HG03558 (cell line): ENCODE data around the gene TSHZ2.
"Not testable (repeated sequence)": the region's sequence is repeated elsewhere in the genome, so short reads cannot be mapped to it uniquely, and the experiment has no call there.

Source experiments
- ATAC-seq: cut with Tn5 transposase; IDR thresholded peaks from one replicate; pipeline ENCODE4 v1.9.1; 2021; ENCODE audit warnings: moderate number of reproducible peaks; ENCODE audit not compliant: unreplicated experiment; ENCODE audit errors: extremely low read depth

TSHZ2 gene

DNA sequence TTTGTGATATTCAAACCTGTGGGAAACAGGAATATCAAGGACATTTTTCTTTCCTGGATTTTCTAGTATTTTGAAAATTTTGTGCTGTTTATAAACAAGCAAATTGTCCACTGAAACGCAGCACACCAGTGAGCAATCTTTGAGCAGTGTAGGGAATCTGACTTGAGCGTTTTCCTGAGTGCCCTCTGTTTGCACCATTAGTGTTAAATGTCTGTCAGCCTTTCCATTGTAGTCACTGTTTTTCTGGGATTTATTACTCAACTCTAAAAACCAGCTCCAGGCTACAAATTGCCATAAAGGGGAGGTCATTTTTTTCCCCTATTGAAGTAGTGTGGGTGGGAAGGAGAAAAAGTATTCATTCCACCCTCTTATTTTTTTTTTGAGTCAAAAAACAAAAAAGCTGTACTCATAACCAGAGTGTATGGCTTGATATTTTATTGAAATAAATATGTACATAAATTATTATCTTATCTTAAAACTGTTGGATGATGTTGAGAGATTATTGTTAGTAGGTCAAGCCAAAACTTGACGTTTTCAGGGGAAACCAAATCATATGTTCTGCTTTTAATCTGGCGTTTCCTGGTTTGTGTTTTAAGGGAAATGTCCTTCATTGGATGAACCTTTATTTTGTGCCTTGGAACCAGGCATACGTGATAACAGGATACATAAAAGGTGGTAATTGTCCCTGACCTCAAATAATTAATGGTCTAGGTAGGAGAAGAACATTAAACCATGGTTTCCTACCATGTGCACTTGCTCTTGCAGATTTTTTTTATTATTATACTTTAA lies 51.8 kb downstream of the TSHZ2 start:
- ATAC-seq, result no peak

DNA sequence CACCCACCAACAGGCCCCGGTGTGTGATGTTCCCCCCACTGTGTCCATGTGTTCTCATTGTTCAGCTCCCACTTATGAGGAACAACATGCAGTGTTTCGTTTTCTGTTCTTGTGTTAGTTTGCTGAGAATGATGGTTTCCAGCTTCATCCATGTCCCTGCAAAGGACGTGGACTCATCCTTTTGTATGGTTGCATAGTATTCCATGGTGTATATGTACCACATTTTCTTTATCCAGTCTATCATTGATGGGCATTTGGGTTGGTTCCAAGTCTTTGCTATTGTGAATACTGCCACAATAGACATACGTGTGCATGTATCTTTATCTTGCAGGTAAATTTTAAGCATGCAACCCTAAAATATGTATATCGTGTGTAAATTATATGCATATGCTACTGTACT lies 52.5 kb downstream of the TSHZ2 start:
- not testable (repeated sequence) for ATAC-seq

DNA sequence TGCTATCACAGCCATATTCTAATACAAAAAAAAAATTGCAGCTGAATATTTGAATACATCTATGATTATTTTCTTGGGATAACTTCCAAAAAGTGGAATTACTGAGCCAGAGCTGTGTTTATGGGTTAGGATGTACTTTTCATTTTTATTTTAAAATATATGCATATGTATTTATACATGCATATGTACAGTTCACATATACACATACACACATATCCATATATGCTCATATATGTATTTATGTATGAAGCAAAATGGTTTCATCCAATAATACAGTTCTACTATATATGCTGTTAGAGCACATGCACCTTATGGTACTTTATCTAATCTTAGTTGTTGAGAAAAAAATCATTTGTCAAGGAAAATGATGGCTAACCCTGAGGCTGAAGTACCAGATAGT lies 54.9 kb downstream of the TSHZ2 start:
- no peak for ATAC-seq

DNA sequence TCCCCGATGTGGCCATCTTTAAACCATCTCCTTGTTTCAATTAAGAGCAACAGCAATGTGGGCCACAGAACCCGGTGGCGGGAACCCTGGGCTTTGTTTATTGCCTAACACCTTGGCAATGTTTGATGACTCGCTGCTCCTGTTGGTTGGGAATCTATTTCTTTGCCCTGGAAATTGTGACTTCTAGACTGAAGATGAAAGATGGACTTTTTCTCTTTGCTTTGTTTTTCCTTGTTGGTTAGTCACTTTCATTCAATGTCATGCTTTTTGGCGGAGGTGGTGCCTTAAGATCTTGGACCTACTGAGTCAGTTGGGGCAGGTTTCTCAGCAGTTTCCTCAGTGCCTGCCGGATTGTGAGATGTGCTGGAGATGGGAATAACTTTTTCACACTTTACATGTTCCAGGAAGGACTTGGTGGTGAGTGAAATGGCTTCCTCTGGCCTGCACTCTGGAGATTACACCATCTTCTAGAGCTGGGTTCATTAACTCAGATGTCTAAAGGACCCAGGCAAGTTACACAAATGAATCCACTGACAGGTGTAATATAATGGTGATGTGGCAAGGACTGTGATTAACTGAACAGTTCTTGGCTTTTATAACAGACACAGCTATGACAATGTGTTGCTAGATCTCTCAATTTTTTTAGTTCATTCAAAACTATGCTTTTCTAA lies 56.3 kb downstream of the TSHZ2 start:
- ATAC-seq, result no peak

DNA sequence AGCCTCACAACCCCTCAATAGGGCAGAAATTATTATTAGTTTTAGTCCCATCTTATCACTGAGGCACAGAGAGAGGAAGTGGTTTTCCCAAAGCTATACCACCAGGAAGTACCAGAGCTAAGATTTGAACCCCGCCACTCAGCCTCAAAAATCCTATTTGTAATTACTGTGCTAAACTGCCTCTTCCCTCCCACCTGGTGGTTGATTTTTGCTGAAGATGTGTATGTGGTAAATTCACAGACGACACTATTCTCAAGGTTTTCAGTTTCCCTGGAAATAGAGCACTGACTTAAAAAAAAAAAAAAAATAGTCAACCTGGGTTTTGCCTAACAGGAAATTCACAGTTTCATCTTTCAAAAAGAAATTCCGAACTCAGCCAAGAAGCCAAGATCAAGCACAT lies 57.9 kb downstream of the TSHZ2 start:
- no peak for ATAC-seq

DNA sequence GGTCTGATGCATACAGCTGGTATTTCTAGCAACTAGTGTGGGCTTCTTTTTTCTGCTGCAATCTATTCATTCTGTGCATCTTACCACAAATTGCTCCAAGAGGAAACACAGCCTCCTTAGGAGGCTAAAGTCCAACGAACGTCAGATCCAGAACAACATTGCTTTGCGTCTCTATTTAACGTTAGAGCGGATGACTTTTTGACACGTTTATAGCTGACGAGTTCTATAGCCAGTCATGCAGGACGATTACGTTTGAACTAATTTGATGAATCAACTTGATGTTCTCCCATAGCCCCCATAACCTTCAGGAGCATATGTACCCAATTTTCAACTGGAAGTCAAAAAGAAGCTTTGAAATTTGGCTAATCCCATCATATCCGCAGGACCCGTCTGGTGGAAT lies 59.9 kb downstream of the TSHZ2 start:
- ATAC-seq, result no peak

DNA sequence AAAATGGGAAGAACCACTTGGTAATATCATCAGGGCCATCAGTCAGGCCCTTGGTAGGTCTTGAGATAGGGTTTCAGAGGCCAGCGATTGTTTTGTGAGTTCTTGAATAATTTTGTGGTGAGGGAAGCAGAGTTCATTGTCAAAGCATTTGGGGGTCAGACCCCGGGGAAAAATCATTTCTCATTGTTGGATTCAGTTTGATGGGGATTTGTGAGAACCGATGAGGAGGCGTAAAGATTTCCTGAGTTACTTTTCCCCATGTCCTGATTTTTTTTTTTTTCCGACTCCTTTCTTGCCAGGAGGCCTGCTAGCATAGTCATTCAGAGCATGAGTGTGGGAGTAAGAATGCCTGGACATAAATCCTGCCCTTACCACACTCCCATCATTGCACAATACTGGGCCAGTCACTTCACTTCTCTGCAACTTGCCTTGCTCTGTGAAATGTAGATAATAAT lies 60.3 kb downstream of the TSHZ2 start:
- no peak for ATAC-seq

DNA sequence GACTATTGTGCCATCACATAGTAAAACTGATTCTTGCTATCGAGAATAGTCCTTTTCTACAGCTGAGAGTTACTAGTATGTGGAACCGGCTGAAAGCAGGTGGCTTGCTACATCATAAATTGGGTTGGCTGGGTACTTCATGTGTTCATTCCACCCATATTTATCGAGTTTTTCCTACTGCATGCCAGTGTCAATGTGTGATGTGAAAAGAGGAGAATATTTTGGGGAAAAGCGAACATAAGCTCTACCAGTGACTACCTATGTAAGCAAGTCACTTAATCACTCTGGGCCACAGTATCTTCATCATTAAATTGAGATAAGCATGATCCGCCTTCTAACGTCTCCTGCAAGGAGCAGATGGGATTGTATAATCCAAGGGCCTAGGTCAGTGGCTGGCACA lies 61.0 kb downstream of the TSHZ2 start:
- no peak for ATAC-seq

DNA sequence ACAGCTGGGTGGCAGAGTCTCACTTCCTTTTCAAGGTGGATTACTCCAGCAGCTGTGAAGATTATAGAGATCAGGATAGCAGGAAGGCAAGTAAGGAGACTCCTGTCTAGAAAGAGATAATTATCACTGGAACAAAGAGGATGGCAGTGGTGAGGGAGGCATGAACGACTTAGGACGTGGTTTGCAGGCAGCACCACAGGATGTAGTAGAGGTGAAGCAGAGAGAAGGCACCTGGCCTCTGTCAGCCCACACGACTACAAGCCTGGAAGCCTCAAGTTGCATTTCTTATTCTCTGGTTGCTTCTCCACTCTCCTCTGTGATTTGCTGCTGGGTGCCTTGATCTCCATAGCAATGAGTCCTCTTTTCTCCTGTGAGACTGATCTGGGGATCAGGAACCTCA lies 62.7 kb downstream of the TSHZ2 start:
- ATAC-seq, result no peak

DNA sequence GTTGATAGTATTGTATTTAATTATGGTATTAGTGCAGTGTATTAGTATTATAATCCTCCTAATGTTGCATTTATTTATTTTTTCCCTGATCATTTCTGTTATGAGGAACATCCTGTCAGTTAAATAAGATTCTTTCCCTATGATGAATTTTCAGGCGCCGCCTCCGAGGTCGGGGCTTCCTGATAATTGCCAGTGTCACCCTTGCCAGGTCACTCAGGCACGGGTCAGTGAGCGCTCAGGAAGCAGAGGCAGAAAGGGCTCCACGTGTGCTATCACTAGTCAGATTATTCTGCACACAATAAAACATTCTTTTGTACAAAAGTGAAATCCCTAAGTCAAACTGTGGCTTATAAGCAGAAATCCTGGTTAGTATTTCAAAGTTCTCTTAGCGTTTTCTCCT lies 64.8 kb downstream of the TSHZ2 start:
- no peak for ATAC-seq

DNA sequence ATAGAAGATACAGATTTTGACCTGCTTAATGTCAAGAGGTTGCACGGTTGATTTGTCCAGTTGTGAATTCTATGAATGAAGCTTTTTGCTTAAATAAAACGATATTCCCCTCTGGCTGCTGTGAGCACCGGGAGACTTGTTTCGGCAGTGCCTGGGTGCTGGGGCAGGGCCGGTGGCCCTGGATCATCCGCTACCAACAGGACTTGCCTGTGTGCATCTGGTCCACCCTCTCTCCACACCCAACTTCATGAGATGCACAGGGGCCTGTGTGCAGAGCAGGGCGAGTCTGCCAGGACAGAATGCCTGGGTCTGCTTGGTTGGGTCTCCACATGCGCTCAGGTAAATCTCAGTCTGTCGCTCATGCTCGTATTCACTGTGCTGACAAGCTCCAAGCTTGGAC lies 65.5 kb downstream of the TSHZ2 start:
- ATAC-seq, result no peak

DNA sequence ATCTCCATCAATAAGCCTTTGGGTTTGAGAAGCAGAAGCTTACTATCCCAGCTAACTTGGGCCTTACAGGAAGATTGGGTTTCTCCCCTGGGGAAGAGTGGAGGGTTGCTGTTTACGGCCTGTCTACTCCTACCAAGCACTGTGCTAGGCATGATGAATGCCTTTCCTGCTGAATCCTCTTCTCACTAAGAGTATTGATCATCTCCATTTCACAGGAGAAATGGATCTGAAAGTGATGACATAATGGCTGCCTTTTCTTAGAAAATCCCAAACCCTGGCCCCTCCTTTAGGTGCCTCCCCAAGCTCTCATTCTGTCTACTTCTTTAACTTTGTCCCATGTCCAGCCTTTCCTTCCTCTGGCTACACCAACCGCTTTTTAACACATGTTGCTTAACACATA lies 66.1 kb downstream of the TSHZ2 start:
- ATAC-seq, result no peak

DNA sequence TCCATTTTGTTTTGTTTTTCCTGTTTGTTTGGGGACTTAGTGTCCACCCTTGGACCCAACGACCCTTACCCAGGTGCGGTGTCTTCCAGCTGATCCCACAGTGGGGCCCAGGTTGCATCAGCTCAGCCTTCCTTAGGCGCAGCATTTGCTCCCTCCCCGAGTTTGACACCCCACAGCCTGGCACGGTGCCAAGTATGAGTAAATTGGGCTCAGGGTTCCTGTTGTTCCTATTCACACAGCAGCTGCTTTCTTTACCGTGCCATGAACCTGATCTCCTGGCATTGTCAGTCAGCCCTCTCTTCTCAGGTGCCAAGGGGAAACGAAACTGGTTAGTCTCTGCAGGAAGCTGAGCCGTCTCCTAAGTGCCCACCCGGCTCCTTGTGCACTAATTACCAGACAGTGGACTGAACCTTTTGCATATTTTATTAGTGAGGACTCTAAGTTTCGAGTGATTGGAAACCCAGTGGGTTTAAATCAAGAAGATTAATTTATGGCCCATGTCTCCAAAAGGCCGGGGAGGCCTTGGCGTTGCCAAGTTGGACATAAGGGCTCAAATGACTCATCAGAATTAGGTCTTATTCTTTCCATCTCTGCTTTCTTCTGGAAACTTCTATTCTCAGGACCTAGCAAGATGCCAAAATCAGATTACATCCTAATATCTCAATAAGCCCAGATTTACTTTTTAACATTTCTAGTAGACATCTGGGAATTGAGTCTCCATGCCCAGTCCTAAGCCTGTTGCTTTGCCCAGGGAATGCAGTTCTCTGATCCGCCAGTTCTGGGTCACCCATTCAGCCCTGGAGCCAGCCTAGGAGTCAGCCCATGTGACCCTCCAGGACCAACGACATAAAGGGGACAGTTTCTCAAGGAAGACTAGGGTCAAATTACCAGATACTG lies 68.8 kb downstream of the TSHZ2 start:
- ATAC-seq, result no peak

DNA sequence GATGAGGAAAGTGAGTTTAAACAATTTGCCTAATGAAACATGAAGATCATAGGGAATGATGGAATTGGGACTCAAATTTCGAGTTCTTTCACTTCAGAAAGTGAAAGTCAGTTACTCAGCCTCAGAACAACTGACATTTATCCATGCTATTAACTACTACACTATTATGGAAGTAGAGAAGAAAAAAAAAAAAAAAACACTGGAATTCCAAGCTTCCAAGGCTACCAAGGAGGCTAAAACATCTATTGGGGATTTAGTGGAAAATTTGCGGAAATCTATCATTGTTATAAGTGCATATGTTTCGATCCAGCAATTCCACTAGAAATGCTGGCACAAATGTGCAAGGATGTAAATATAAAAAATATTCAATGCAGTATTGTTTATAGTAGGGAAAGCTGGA lies 70.4 kb downstream of the TSHZ2 start:
- no peak for ATAC-seq

DNA sequence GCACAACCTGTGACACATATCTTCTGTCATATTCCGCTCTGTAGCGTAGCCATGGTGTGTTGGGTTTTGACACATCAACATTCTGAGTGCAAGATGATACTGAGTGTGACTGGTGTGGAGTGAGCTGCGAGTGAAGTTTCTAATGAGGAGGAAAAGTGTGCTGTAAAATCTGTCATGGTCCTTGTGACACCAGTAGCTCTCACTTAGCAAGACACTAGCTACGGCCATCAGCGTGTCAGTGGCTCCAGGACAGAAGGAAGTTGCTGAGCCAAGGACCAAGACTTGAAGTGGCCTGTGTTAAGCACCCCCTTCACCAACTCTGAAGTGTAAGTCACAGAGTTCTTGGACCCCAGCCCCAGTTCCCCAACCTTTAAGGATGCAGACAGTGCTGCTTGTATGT lies 72.1 kb downstream of the TSHZ2 start:
- ATAC-seq, result no peak

DNA sequence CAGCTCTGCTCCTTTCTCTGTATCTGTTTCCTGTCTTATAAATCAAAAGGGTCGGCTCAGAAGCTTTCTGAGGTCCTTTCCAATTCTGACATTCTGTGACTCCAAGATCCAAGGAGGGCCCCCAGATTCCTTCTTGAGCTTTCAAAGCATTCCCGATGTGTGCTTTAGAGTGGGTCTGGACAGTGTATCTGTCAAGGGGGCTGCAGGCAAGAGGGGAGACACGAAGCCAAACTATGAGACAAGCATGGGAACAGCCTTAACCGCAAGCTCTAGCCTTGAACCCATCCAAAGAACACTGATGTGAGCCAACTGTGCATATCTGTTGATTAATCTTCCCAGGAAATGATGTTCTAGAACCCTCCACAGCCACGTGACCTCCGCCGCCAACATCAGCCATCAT lies 73.8 kb downstream of the TSHZ2 start:
- no peak for ATAC-seq

DNA sequence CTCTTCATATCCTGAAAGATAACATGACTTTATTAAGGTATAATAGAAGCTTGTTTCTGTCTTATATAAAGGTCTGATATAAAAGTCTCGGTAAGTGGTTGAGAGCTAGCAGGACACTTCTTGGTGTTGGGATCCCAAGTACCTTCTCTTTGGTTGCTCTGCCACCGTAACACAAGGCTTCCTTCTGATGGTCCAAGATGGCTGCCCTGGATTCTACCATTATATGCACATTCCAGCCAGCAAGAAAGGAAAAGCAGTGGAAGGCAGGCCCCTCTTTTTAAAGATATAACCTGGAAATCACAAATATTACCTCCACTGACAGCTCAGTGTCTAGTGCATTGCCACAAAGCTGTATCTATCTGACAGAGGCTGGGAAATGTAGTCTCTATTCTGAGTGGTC lies 75.0 kb downstream of the TSHZ2 start:
- no peak for ATAC-seq

DNA sequence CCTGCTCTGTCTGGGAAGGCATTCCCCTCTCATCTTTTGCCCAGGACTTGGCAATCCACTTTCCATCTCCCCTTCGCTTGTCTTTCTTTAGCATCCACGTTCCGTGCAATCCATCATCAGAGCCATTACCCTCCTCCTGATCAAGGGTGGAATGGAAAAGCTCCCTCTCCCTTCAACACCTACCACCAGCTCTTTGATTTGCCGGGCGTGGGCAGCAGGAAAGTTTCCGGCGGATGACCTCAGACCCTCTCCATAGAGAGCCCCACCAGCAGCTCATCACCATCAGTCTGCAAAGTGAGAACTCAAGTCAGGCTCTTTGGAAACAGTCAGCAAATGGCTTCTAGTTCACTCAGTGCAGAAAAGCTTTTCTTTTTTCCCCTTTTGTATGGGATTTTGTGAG lies 76.2 kb downstream of the TSHZ2 start:
- no peak for ATAC-seq

DNA sequence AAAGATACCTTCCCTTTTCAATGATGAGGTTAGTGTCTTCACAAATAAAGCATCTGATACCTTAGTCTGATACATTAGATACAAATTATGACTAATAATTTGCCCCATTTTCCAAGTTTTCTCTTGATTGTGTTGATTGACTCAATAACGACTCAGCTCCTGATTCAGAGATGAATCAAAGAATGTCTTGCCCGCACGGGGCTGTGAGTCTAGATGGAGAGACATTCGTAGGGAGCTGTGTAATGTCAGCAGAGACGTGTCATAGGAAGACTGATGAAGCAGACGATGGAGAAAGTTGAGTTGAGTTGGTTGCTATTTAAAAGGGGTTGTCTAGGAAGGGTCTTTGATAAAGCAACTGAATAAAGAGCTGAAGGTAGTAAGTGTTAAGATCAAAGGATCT lies 78.2 kb downstream of the TSHZ2 start:
- ATAC-seq, result no peak

DNA sequence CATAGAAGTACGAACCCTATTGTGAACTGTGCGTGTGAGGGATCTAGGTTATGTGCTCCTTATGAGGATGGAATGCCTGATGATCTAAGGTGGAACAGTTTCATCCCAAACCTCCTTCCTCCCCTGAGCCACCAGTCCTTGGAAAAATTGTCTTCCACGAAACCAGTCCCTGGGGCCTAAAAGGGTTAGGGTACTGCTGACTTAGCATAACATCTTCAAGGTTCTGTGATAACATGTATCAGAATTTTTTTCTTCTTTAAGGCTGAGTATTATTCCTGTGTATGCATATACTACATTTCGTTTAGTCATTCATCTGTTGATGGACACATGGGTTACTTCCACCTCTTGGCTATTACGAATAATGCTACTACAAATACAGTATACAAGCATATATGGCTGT lies 80.2 kb downstream of the TSHZ2 start:
- no peak for ATAC-seq

DNA sequence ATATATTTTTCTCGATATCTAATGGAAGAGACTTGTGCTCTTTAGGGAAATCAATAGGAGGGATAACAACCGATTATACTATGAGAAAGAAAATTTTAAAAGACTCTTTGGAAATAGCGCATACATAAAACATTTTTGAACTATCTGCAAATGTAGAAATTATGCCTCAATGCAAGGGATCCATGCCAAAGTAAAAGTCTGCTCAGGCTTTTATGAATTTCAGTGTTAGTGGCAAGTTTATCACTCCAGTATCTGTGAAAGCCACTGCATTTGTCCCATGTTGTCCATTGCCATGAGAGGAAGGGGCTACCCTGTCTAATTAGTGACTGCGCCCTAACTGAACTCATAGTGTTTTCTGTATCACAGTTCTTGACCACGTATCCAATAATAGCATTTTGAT lies 81.4 kb downstream of the TSHZ2 start:
- ATAC-seq, result no peak
